Measurements from ENCODE around the gene DENND5B. TPM values are rescaled to one million over a fixed set of nuclear protein-coding genes. Genes with fewer than 3 reads are reported as not detected.

DENND5B gene
- total and polyA plus RNA-seq, 8 donors: 1.1 to 25.2 (median 7.7) TPM

DNA sequence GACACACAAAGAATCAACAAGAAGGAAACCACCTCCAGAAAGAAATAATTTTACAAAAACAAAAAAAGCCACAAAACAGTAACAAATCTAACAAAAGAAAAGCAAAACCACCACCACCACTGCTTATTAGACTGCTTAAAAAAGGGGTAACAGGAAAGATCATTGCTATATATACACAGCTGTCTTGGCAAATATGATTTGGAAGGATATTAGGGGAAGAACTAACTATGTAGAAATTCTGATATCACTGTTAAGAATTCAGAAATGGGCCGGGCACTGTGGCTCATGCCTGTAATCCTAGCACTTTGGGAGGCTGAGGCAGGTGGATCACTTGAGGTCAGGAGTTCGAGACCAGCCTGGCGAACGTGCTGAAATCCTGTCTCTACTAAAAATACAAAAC is 92.5 kb downstream of the DENND5B start:
- H3K27me3 ChIP-seq: no peaks in the 10 kb centered on the region
- no peak for DNase-seq
- no peak overlapping the region for H3K4me3 ChIP-seq
- peaks cover 4 to 11% (median 5%) of the 10 kb centered on the region in 4 donors for H3K36me3 ChIP-seq
- TF ChIP-seq EP300 (IDR thresholded peaks at IDR 0.05) (no peak), POLR2AphosphoS5 (IDR thresholded peaks at IDR 0.05) (no peak), POLR2A (IDR thresholded peaks at IDR 0.05) (no peak)
- TF ChIP-seq, protein P1, sequence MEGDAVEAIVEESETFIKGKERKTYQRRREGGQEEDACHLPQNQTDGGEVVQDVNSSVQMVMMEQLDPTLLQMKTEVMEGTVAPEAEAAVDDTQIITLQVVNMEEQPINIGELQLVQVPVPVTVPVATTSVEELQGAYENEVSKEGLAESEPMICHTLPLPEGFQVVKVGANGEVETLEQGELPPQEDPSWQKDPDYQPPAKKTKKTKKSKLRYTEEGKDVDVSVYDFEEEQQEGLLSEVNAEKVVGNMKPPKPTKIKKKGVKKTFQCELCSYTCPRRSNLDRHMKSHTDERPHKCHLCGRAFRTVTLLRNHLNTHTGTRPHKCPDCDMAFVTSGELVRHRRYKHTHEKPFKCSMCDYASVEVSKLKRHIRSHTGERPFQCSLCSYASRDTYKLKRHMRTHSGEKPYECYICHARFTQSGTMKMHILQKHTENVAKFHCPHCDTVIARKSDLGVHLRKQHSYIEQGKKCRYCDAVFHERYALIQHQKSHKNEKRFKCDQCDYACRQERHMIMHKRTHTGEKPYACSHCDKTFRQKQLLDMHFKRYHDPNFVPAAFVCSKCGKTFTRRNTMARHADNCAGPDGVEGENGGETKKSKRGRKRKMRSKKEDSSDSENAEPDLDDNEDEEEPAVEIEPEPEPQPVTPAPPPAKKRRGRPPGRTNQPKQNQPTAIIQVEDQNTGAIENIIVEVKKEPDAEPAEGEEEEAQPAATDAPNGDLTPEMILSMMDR (IDR thresholded peaks at IDR 0.05): no peak
- peaks cover 0 to 37% (median 19%) of the 10 kb centered on the region in 4 donors for H3K4me1 ChIP-seq
- H3K9me3 ChIP-seq: no peaks in the 10 kb centered on the region
- 82 to 91% (median 84%) methylated on average over 4 of the region's 4 CpGs for WGBS, 5 donors
- intact Hi-C loops (cut with DNase I; ENCODE audit: low total_unique reads): no loop called here
- H3K27ac ChIP-seq: no peak overlapping the region

DNA sequence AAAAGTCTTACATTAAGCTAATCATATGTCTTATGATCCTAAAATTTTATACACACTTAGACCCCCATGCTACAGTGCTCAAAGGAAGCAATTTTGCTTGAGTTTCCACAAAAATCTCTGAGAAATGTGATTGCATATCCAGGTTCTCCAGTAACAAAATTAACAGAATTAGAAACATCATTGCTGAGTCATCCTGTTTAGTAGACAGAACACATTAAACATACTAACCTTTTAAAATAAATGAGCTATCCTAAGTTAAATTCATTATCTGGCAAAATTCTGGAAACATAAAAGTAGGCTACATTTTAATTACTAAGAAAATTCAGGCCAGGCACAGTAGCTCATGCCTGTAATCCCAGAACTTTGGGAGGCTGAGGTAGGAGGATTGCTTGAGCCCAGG is 94.7 kb downstream of the DENND5B start:
- no peaks in the 10 kb centered on the region for H3K9me3 ChIP-seq
- H3K27me3 ChIP-seq: no peaks in the 10 kb centered on the region
- no peak for DNase-seq
- TF ChIP-seq, protein P1 (IDR thresholded peaks at IDR 0.05): no peak
- TF ChIP-seq EP300 (IDR thresholded peaks at IDR 0.05): no peak
- no peak for TF ChIP-seq POLR2A (IDR thresholded peaks at IDR 0.05)
- no peak for TF ChIP-seq POLR2AphosphoS5 (IDR thresholded peaks at IDR 0.05)
- intact Hi-C loops (cut with DNase I; ENCODE audit: low total_unique reads): no loop called here
- no peak overlapping the region for H3K27ac ChIP-seq
- H3K36me3 ChIP-seq: peaks cover 4 to 13% (median 5%) of the 10 kb centered on the region in 4 donors
- no peak overlapping the region for H3K4me3 ChIP-seq
- peaks cover 0 to 45% (median 29%) of the 10 kb centered on the region in 4 donors for H3K4me1 ChIP-seq

DNA sequence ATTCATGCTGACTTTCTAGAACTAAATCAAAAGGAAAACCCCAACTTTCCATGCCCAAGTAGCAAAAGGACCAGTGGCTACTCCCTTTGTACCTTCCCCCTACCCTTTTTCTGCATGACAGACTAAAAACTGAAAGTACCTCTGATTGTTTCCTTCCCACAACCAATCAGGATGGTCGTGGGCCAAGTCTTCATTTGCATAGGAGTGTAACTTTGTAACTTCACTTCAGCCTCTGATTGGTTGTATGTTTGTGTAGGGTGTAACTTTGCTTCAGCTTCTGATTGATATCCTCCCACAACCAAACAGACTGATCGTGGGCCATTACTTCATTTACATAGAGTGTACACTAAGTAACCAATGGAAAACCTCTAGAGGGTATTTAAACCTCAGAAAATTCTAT is 96.5 kb downstream of the DENND5B start:
- no peak overlapping the region for H3K4me3 ChIP-seq
- peaks cover 4 to 13% (median 5%) of the 10 kb centered on the region in 4 donors for H3K36me3 ChIP-seq
- intact Hi-C loops (cut with DNase I; ENCODE audit: low total_unique reads): no loop called here
- 71 to 78% (median 73%) methylated on average over 2 of the region's 2 CpGs for WGBS, 5 donors
- DNase-seq: no peak
- H3K9me3 ChIP-seq: no peaks in the 10 kb centered on the region
- no peak overlapping the region for H3K27ac ChIP-seq
- H3K27me3 ChIP-seq: no peaks in the 10 kb centered on the region
- peaks cover 0 to 47% (median 28%) of the 10 kb centered on the region in 4 donors for H3K4me1 ChIP-seq
- TF ChIP-seq EP300 (IDR thresholded peaks at IDR 0.05) (no peak), POLR2AphosphoS5 (IDR thresholded peaks at IDR 0.05) (no peak), POLR2A (IDR thresholded peaks at IDR 0.05) (no peak)
- TF ChIP-seq, protein P1 (IDR thresholded peaks at IDR 0.05): no peak

DNA sequence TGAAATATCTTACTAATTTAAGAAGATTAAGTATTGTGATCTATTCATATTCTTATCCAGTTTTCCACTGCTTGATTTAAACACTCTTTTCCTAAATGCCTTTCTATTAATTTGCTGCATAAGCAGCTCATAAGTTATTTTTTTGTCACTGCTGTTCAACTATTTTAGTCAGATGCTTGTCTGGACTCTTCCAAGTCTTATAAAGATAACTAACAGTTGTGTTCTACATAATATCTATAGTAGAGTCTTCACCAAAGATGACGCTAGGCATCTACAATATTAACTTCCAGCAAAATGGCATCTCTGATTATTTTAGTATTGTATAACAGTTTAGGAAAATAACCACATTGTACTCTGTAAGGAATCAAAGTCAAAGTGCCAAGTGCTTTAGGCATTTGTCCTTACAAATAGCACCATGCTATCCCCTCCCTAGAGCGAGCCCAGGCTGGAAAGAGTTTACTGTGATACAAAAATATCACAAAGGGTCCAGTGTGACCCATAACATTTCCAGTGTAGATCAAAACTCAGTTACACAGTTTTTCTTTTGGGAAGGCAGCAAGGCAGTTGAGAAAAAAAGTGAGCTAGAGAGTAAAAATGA is 98.2 kb downstream of the DENND5B start:
- no peak for TF ChIP-seq POLR2AphosphoS5 (IDR thresholded peaks at IDR 0.05)
- TF ChIP-seq, protein P1 (IDR thresholded peaks at IDR 0.05): no peak
- TF ChIP-seq EP300 (IDR thresholded peaks at IDR 0.05): no peak
- no peak for TF ChIP-seq POLR2A (IDR thresholded peaks at IDR 0.05)
- Histone ChIP-seq H3K4me1 (peaks cover 0 to 33% (median 19%) of the 10 kb centered on the region in 4 donors), H3K4me3 (no peak overlapping the region), H3K27ac (peak overlapping the region in 1 of 5 donors; percentile 67), H3K36me3 (peaks cover 4 to 13% (median 7%) of the 10 kb centered on the region in 4 donors), H3K9me3 (no peaks in the 10 kb centered on the region), H3K27me3 (no peaks in the 10 kb centered on the region)
- intact Hi-C loops (cut with DNase I; ENCODE audit: low total_unique reads): no loop called here
- no peak for DNase-seq
- 81 to 95% (median 83%) methylated on average over 2 of the region's 2 CpGs for WGBS, 5 donors

Measured in stomach (tissue), 9 donors.